HL-60 (cell line): ENCODE data around the gene CDC6.

Experiments used
- CTCF ChIP-seq: IDR thresholded peaks from one replicate; pipeline ENCODE4 v1.5.1; 2011; ENCODE audit warnings: low read length, control low read depth, inconsistent platforms; ENCODE audit not compliant: insufficient read depth
- POLR2AphosphoS5 ChIP-seq: IDR thresholded peaks from 2 replicates; pipeline ENCODE4 v1.6.1; 2012; ENCODE audit warnings: low read depth
- REST ChIP-seq: IDR thresholded peaks from 2 replicates; pipeline ENCODE4 v1.6.1; 2012; ENCODE audit warnings: low read depth; ENCODE audit not compliant: insufficient replicate concordance

GRCh38 chr17:40244255-40244654, 43.4 kb upstream of the CDC6 start:
- no peak for TF ChIP-seq CTCF
- no peak for TF ChIP-seq REST
- TF ChIP-seq POLR2AphosphoS5 = no peak
